Measurements from ENCODE around the gene H2AZ1.

H2AZ1 gene

GRCh38 chr4:99949034-99949998 lies 759 bp downstream of the H2AZ1 start:
- Histone ChIP-seq H3K9me3 (ENCODE audit: low read depth, low read length) (no peaks in the 10 kb centered on the region), H3K4me3 (peak overlapping the region; percentile 98), H3K9ac (ENCODE audit: insufficient read length) (peak overlapping the region; percentile 99), H3K36me3 (ENCODE audit: insufficient read depth, low read length) (peaks cover 34% of the 10 kb centered on the region), H3K27ac (peak overlapping the region; percentile 99)
- TF ChIP-seq EZH2 (IDR thresholded peaks at IDR 0.05) (no peak), POLR2AphosphoS5 (IDR thresholded peaks at IDR 0.05; ENCODE audit: borderline replicate concordance, low read depth, low read length) (peak; percentile 66; the same call in 1 of the 2 replicates), FOXP2 (optimal IDR thresholded peaks at IDR 0.05; ENCODE audit: control extremely low read depth, extremely low read length, insufficient read depth) (no peak)
- peak; percentile 91 for DNase-seq (ENCODE audit: low read depth, low spot score)

DNA sequence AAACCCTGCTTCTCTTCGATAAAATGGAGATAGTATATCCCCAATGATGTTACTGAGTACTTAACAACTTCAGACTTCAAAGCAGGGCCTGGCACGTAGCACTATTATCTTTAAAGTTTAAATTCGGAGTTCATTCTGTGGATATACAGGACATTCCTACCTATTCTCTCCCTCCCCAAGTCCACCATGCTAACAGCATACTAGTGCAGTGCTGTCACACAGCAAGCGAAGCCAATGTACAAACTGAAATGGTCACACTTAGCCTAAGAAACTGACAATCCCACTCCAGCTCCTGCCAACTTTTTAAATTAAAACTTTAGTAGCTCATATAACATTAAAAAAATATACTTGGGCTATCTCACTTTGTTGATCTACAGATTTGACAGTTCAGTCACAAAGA lies 2.5 kb downstream of the H2AZ1 start:
- peak overlapping the region; percentile 79 for H3K27ac ChIP-seq

DNA sequence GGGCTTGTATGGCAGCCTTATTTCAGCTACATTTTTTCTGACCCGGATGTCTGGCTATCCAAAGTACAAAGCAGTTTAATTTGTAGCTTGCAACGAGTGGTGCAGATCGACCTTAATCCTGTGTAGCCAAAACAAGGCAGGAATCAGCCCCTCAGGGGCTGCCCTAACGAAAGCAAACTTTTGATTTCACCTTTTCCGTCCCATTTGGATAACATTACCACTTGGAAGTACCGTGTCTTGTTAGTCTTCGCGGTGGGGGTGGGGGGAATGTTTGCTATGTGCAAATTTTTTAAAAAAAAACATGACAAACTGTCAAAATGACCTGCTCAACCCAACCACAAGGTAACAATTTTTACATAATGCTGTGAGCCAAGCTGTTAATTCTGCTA lies 2.9 kb downstream of the H2AZ1 start:
- TF ChIP-seq EZH2 (IDR thresholded peaks at IDR 0.05), result no peak
- no peak for TF ChIP-seq FOXP2 (optimal IDR thresholded peaks at IDR 0.05; ENCODE audit: control extremely low read depth, extremely low read length, insufficient read depth)
- no peak for TF ChIP-seq POLR2AphosphoS5 (IDR thresholded peaks at IDR 0.05; ENCODE audit: borderline replicate concordance, low read depth, low read length)
- H3K36me3 ChIP-seq (ENCODE audit: insufficient read depth, low read length), result peaks cover 53% of the 10 kb centered on the region
- H3K9me3 ChIP-seq (ENCODE audit: low read depth, low read length), result no peaks in the 10 kb centered on the region; the same call in 1 of the 2 replicates
- H3K27ac ChIP-seq, result peak overlapping the region; percentile 79
- no peak for DNase-seq (ENCODE audit: low read depth, low spot score)
- H3K9ac ChIP-seq (ENCODE audit: insufficient read length), result no peak overlapping the region
- H3K4me3 ChIP-seq, result peak overlapping the region; percentile 98

More for the DNA sequence above, 2.5 kb downstream of the H2AZ1 start:
- H3K36me3 ChIP-seq (ENCODE audit: insufficient read depth, low read length), result peaks cover 49% of the 10 kb centered on the region
- peak overlapping the region; percentile 98 for H3K4me3 ChIP-seq
- TF ChIP-seq FOXP2 (optimal IDR thresholded peaks at IDR 0.05; ENCODE audit: control extremely low read depth, extremely low read length, insufficient read depth), result no peak
- TF ChIP-seq POLR2AphosphoS5 (IDR thresholded peaks at IDR 0.05; ENCODE audit: borderline replicate concordance, low read depth, low read length), result no peak
- TF ChIP-seq EZH2 (IDR thresholded peaks at IDR 0.05), result no peak
- no peaks in the 10 kb centered on the region; the same call in 1 of the 2 replicates for H3K9me3 ChIP-seq (ENCODE audit: low read depth, low read length)
- no peak for DNase-seq (ENCODE audit: low read depth, low spot score)
- H3K9ac ChIP-seq (ENCODE audit: insufficient read length), result no peak overlapping the region

DNA sequence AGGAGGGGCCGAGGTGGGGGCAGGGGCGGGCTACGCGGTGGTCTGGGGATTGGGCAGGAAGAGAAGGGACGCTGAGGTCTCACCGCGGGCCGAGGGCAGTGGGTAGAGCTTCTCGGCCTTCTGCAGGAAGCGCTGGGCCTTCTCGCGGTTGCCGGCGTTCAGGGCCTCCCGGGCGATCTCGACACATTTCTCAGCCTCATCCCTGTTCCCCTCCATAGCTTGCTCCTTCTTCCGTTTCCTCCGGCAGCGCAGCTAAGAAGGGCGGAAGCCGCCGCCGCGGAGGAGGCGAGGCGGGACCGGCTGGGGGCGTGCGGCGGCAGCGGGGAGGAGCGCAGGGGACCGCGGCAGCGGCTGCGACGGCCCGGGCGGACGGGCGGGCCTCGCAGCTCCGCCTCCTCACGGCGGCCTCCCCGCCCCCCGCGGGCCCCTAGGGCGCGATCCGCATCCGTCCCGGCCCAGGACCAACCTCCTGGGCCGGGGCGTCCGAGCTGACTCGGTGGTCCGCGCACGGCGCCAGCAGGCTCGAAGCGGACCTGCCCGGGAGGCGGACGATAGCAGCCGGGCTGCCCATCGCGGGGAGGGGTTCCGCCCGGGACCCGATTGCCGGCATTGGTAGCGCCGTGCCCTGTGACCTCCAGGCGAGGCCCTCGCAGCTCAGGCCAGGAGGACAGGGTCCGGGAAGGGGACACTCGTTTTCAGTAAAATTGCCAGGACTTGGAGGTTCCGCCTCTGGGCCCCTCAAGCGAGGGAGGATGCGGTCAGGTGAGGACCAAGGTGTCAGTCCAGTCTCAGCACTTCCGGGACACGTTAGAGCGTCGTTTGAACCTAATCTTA lies 3.5 kb downstream of the H2AZ1 start, which contains the start of gene DNAJB14:
Gene DNAJB14, minus strand, starts transcription at position 263 of the 834 bp plus-strand sequence. Its CDS starts 47 bp downstream, at position 216.
- no peak for DNase-seq (ENCODE audit: low read depth, low spot score)
- H3K9me3 ChIP-seq (ENCODE audit: low read depth, low read length), result no peaks in the 10 kb centered on the region; the same call in 1 of the 2 replicates
- peak within 1 kb of the TSS; percentile 79 for H3K27ac ChIP-seq
- H3K9ac ChIP-seq (ENCODE audit: insufficient read length), result peak within 1 kb of the TSS; percentile 80
- peak within 1 kb of the TSS; percentile 98 for H3K4me3 ChIP-seq
- peaks cover 57% of the 10 kb centered on the region for H3K36me3 ChIP-seq (ENCODE audit: insufficient read depth, low read length)
- peak; percentile 79 for TF ChIP-seq POLR2AphosphoS5 (IDR thresholded peaks at IDR 0.05; ENCODE audit: borderline replicate concordance, low read depth, low read length)
- TF ChIP-seq FOXP2 (optimal IDR thresholded peaks at IDR 0.05; ENCODE audit: control extremely low read depth, extremely low read length, insufficient read depth), result no peak

GRCh38 chr4:99945718-99946355 lies 4.2 kb downstream of the H2AZ1 start:
- peak overlapping the region; percentile 98 for H3K4me3 ChIP-seq
- H3K36me3 ChIP-seq (ENCODE audit: insufficient read depth, low read length), result peaks cover 59% of the 10 kb centered on the region
- H3K9ac ChIP-seq (ENCODE audit: insufficient read length), result peak overlapping the region; percentile 80
- no peaks in the 10 kb centered on the region; the same call in 1 of the 2 replicates for H3K9me3 ChIP-seq (ENCODE audit: low read depth, low read length)
- H3K27ac ChIP-seq, result peak overlapping the region; percentile 60
- DNase-seq (ENCODE audit: low read depth, low spot score), result no peak
- no peak for TF ChIP-seq EZH2 (IDR thresholded peaks at IDR 0.05)
- no peak for TF ChIP-seq FOXP2 (optimal IDR thresholded peaks at IDR 0.05; ENCODE audit: control extremely low read depth, extremely low read length, insufficient read depth)
- TF ChIP-seq POLR2AphosphoS5 (IDR thresholded peaks at IDR 0.05; ENCODE audit: borderline replicate concordance, low read depth, low read length), result no peak

GRCh38 chr4:99943904-99944437 lies 6.1 kb downstream of the H2AZ1 start:
- Histone ChIP-seq H3K36me3 (ENCODE audit: insufficient read depth, low read length) (peaks cover 59% of the 10 kb centered on the region), H3K27ac (no peak overlapping the region), H3K9me3 (ENCODE audit: low read depth, low read length) (no peaks in the 10 kb centered on the region; the same call in 1 of the 2 replicates), H3K9ac (ENCODE audit: insufficient read length) (no peak overlapping the region), H3K4me3 (peak overlapping the region; percentile 19; the same call in 1 of the 2 replicates)
- no peak for TF ChIP-seq FOXP2 (optimal IDR thresholded peaks at IDR 0.05; ENCODE audit: control extremely low read depth, extremely low read length, insufficient read depth)
- no peak for TF ChIP-seq EZH2 (IDR thresholded peaks at IDR 0.05)
- TF ChIP-seq POLR2AphosphoS5 (IDR thresholded peaks at IDR 0.05; ENCODE audit: borderline replicate concordance, low read depth, low read length), result no peak
- DNase-seq (ENCODE audit: low read depth, low spot score), result no peak

DNA sequence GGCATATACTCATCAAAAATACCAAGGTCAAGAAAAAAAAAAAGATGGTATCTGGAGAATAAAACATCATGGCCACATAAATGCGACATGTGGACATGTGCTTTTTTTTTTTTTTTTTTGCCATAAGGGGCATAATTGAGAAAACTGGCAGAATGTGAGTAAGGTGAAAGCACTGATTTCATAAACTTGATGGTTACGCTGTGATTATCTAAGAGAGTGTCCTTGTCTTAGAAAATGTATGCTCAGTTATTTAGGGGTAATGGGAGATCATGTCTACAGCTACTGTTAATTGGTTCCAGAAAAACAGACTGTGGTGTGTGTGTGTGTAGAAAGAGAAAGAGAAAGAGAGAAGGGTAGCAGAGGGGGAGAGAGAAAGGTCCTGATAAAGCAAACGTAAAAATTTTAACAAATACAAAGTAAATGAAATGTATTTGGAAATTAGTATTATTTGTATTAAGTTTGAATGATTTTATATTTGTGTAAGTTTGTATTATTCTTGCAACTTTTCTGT lies 11.8 kb downstream of the H2AZ1 start:
- peaks cover 47% of the 10 kb centered on the region for H3K36me3 ChIP-seq (ENCODE audit: insufficient read depth, low read length)
- H3K9ac ChIP-seq (ENCODE audit: insufficient read length), result no peak overlapping the region
- H3K4me3 ChIP-seq, result no peak overlapping the region
- DNase-seq (ENCODE audit: low read depth, low spot score), result no peak
- peaks cover 18% of the 10 kb centered on the region; the same call in 1 of the 2 replicates for H3K9me3 ChIP-seq (ENCODE audit: low read depth, low read length)
- TF ChIP-seq EZH2 (IDR thresholded peaks at IDR 0.05), result no peak
- no peak for TF ChIP-seq POLR2AphosphoS5 (IDR thresholded peaks at IDR 0.05; ENCODE audit: borderline replicate concordance, low read depth, low read length)
- TF ChIP-seq FOXP2 (optimal IDR thresholded peaks at IDR 0.05; ENCODE audit: control extremely low read depth, extremely low read length, insufficient read depth), result no peak
- peak overlapping the region; percentile 34; the same call in 1 of the 2 replicates for H3K27ac ChIP-seq

Data from SK-N-MC (cell line).